Choroid plexus epithelial cell (primary cell): ENCODE data around the gene SLC25A30.

Source experiments
- DNase-seq: peaks from one replicate; pipeline ENCODE4 v3.0.0-alpha.2; 2010; ENCODE audit warnings: low read depth
- H3K4me3 ChIP-seq: 2 replicates; pipeline ENCODE4 v1.5.1; 2011; ENCODE audit warnings: low read depth, mild to moderate bottlenecking, control low read depth, low read length, moderate library complexity
- CTCF ChIP-seq: conservative IDR thresholded peaks from 2 replicates; pipeline ENCODE4 v1.5.1; 2011; ENCODE audit warnings: low read depth, mild to moderate bottlenecking, control low read depth, inconsistent platforms, low read length, moderate library complexity

The SLC25A30 gene

GRCh38 chr13:45417790-45418534, at the start of gene SLC25A30:
Gene SLC25A30, minus strand, starts transcription at chr13:45418373. Its CDS starts 6,948 bp downstream, at chr13:45411425.
- H3K4me3 ChIP-seq, result peak within 1 kb of the TSS; percentile 84
- no peak for TF ChIP-seq CTCF
- peak; percentile 92 for DNase-seq

GRCh38 chr13:45466359-45466758, 48.2 kb upstream of the SLC25A30 start:
- no peak for TF ChIP-seq CTCF
- peak overlapping the region; percentile 98 for H3K4me3 ChIP-seq
- DNase-seq, result no peak

- peak; percentile 99 for DNase-seq
- TF ChIP-seq CTCF, result peak; percentile 66
- H3K4me3 ChIP-seq, result peak within 1 kb of the TSS; percentile 98
Measured at GRCh38 chr13:45464687-45465453, 46.7 kb upstream of the SLC25A30 start, which contains the start of gene COG3. Gene COG3, plus strand, starts transcription at chr13:45464939. Its CDS starts 98 bp downstream, at chr13:45465037.

- no peak for TF ChIP-seq CTCF
- peak overlapping the region; percentile 45 for H3K4me3 ChIP-seq
- DNase-seq, result no peak
Measured at GRCh38 chr13:45464141-45464686, 46.0 kb upstream of the SLC25A30 start.

GRCh38 chr13:45456196-45456972, 38.2 kb upstream of the SLC25A30 start:
- DNase-seq, result peak; percentile 72
- no peak for TF ChIP-seq CTCF
- H3K4me3 ChIP-seq, result no peak overlapping the region

GRCh38 chr13:45454204-45454603, 36.0 kb upstream of the SLC25A30 start:
- DNase-seq, result no peak
- no peak for TF ChIP-seq CTCF
- no peak overlapping the region for H3K4me3 ChIP-seq
